ENCODE data around the gene KCNQ1.
A peak's percentile ranks its signal among the peaks of the same experiment; 100 is the strongest.

The KCNQ1 gene

GRCh38 chr11:2870969-2871680 is 426.3 kb downstream of the KCNQ1 start:
- Histone ChIP-seq H3K27me3 (ENCODE audit: insufficient read depth, low read length, poor library complexity, severe bottlenecking) (no peaks in the 10 kb centered on the region), H3K4me1 (ENCODE audit: insufficient read depth, low read length, poor library complexity, severe bottlenecking) (peaks cover 26% of the 10 kb centered on the region), H3K4me2 (ENCODE audit: low read depth, low read length, poor library complexity, severe bottlenecking) (peak overlapping the region; percentile 59), H4K20me1 (ENCODE audit: insufficient read depth, low read length, poor library complexity, severe bottlenecking) (no peaks in the 10 kb centered on the region), H3K9me3 (ENCODE audit: insufficient read depth, low read depth, low read length) (0 out of 2 replicates have a peak, but pooled peaks cover 3% of the 10 kb centered on the region), H3K9me2 (replicated peaks; ENCODE audit: low read depth, low read length) (no peaks in the 10 kb centered on the region), H3K9ac (ENCODE audit: low read depth, low read length, poor library complexity, severe bottlenecking) (peak overlapping the region; percentile 62), H3K79me2 (ENCODE audit: insufficient read depth, low read length) (no peaks in the 10 kb centered on the region), H3K4me3 (ENCODE audit: low read length, poor library complexity, severe bottlenecking) (peak overlapping the region; percentile 26), H3F3A (ENCODE audit: low read depth) (no peaks in the 10 kb centered on the region), H3K36me3 (ENCODE audit: insufficient read depth, low read length) (no peaks in the 10 kb centered on the region), H2AFZ (ENCODE audit: low read length) (peak overlapping the region; percentile 52; the same call in 1 of the 2 replicates)
- TF ChIP-seq, protein P1, sequence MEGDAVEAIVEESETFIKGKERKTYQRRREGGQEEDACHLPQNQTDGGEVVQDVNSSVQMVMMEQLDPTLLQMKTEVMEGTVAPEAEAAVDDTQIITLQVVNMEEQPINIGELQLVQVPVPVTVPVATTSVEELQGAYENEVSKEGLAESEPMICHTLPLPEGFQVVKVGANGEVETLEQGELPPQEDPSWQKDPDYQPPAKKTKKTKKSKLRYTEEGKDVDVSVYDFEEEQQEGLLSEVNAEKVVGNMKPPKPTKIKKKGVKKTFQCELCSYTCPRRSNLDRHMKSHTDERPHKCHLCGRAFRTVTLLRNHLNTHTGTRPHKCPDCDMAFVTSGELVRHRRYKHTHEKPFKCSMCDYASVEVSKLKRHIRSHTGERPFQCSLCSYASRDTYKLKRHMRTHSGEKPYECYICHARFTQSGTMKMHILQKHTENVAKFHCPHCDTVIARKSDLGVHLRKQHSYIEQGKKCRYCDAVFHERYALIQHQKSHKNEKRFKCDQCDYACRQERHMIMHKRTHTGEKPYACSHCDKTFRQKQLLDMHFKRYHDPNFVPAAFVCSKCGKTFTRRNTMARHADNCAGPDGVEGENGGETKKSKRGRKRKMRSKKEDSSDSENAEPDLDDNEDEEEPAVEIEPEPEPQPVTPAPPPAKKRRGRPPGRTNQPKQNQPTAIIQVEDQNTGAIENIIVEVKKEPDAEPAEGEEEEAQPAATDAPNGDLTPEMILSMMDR (conservative IDR thresholded peaks at IDR 0.05; ENCODE audit: low read length), result no peak
- TF ChIP-seq EZH2phosphoT487 (IDR thresholded peaks at IDR 0.05; ENCODE audit: borderline replicate concordance), result no peak

- Histone ChIP-seq H3F3A (ENCODE audit: low read depth) (no peaks in the 10 kb centered on the region), H3K4me3 (ENCODE audit: low read length, poor library complexity, severe bottlenecking) (no peak overlapping the region)
These were observed 430.2 kb downstream of the KCNQ1 start for GRCh38 chr11:2874963-2875362.

GRCh38 chr11:2877474-2877873 is 432.7 kb downstream of the KCNQ1 start:
- no peak overlapping the region for H2AFZ ChIP-seq (ENCODE audit: low read length)
- no peaks in the 10 kb centered on the region for H4K20me1 ChIP-seq (ENCODE audit: insufficient read depth, low read length, poor library complexity, severe bottlenecking)
- no peak overlapping the region for H3K4me2 ChIP-seq (ENCODE audit: low read depth, low read length, poor library complexity, severe bottlenecking)
- 0 out of 2 replicates have a peak, but pooled peaks cover 3% of the 10 kb centered on the region for H3K9me3 ChIP-seq (ENCODE audit: insufficient read depth, low read depth, low read length)
- H3K9ac ChIP-seq (ENCODE audit: low read depth, low read length, poor library complexity, severe bottlenecking), result no peak overlapping the region
- no peaks in the 10 kb centered on the region for H3K9me2 ChIP-seq (replicated peaks; ENCODE audit: low read depth, low read length)
- H3K79me2 ChIP-seq (ENCODE audit: insufficient read depth, low read length), result no peaks in the 10 kb centered on the region
- TF ChIP-seq, protein P1 (conservative IDR thresholded peaks at IDR 0.05; ENCODE audit: low read length), result no peak
- no peak for TF ChIP-seq EZH2phosphoT487 (IDR thresholded peaks at IDR 0.05; ENCODE audit: borderline replicate concordance)
- no peaks in the 10 kb centered on the region for H3F3A ChIP-seq (ENCODE audit: low read depth)
- H3K36me3 ChIP-seq (ENCODE audit: insufficient read depth, low read length), result no peaks in the 10 kb centered on the region
- H3K4me1 ChIP-seq (ENCODE audit: insufficient read depth, low read length, poor library complexity, severe bottlenecking), result peaks cover 23% of the 10 kb centered on the region
- H3K27me3 ChIP-seq (ENCODE audit: insufficient read depth, low read length, poor library complexity, severe bottlenecking), result no peaks in the 10 kb centered on the region
- no peak overlapping the region for H3K4me3 ChIP-seq (ENCODE audit: low read length, poor library complexity, severe bottlenecking)

More at GRCh38 chr11:2874963-2875362, 430.2 kb downstream of the KCNQ1 start:
- Histone ChIP-seq H4K20me1 (ENCODE audit: insufficient read depth, low read length, poor library complexity, severe bottlenecking) (no peaks in the 10 kb centered on the region), H3K27me3 (ENCODE audit: insufficient read depth, low read length, poor library complexity, severe bottlenecking) (no peaks in the 10 kb centered on the region), H3K4me2 (ENCODE audit: low read depth, low read length, poor library complexity, severe bottlenecking) (no peak overlapping the region), H3K4me1 (ENCODE audit: insufficient read depth, low read length, poor library complexity, severe bottlenecking) (peaks cover 26% of the 10 kb centered on the region), H3K9me2 (replicated peaks; ENCODE audit: low read depth, low read length) (no peaks in the 10 kb centered on the region), H3K9ac (ENCODE audit: low read depth, low read length, poor library complexity, severe bottlenecking) (no peak overlapping the region), H2AFZ (ENCODE audit: low read length) (no peak overlapping the region), H3K9me3 (ENCODE audit: insufficient read depth, low read depth, low read length) (0 out of 2 replicates have a peak, but pooled peaks cover 3% of the 10 kb centered on the region), H3K79me2 (ENCODE audit: insufficient read depth, low read length) (no peaks in the 10 kb centered on the region), H3K36me3 (ENCODE audit: insufficient read depth, low read length) (no peaks in the 10 kb centered on the region)
- TF ChIP-seq EZH2phosphoT487 (IDR thresholded peaks at IDR 0.05; ENCODE audit: borderline replicate concordance), result no peak
- TF ChIP-seq, protein P1 (conservative IDR thresholded peaks at IDR 0.05; ENCODE audit: low read length), result no peak

Data from Loucy (cell line).